ENCODE measurements around the gene GCNT4.

DNA sequence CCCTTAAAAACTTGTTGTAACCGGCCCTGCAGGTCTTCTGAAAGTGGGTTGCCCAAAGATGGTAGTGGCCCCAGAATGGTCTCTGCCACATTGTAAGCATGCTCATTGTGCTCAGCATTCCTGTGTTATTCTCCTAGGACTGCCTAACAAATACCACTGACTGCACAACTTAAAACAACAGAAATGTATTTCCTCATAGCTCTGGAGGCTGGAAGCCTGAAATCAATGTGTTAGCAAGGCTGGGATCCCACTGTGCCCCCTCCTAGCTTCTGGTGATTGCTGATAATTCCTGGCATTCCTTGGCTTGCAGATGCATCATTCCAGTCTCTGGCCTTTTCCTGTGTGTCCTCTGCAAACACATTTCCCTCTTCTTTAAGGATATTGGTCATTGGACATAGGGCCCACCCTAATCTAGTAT is 3.4 kb upstream of the GCNT4 start:
- TF ChIP-seq, protein P1, sequence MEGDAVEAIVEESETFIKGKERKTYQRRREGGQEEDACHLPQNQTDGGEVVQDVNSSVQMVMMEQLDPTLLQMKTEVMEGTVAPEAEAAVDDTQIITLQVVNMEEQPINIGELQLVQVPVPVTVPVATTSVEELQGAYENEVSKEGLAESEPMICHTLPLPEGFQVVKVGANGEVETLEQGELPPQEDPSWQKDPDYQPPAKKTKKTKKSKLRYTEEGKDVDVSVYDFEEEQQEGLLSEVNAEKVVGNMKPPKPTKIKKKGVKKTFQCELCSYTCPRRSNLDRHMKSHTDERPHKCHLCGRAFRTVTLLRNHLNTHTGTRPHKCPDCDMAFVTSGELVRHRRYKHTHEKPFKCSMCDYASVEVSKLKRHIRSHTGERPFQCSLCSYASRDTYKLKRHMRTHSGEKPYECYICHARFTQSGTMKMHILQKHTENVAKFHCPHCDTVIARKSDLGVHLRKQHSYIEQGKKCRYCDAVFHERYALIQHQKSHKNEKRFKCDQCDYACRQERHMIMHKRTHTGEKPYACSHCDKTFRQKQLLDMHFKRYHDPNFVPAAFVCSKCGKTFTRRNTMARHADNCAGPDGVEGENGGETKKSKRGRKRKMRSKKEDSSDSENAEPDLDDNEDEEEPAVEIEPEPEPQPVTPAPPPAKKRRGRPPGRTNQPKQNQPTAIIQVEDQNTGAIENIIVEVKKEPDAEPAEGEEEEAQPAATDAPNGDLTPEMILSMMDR (IDR thresholded peaks at IDR 0.05; ENCODE audit: low read length): no peak
- TF ChIP-seq EZH2phosphoT487 (IDR thresholded peaks at IDR 0.05; ENCODE audit: low read length) (no peak), EZH2 (optimal IDR thresholded peaks at IDR 0.05; ENCODE audit: low read depth, low read length) (no peak)

All from MM.1S (cell line).